ENCODE data around the gene TELO2.

Gene TELO2

DNA sequence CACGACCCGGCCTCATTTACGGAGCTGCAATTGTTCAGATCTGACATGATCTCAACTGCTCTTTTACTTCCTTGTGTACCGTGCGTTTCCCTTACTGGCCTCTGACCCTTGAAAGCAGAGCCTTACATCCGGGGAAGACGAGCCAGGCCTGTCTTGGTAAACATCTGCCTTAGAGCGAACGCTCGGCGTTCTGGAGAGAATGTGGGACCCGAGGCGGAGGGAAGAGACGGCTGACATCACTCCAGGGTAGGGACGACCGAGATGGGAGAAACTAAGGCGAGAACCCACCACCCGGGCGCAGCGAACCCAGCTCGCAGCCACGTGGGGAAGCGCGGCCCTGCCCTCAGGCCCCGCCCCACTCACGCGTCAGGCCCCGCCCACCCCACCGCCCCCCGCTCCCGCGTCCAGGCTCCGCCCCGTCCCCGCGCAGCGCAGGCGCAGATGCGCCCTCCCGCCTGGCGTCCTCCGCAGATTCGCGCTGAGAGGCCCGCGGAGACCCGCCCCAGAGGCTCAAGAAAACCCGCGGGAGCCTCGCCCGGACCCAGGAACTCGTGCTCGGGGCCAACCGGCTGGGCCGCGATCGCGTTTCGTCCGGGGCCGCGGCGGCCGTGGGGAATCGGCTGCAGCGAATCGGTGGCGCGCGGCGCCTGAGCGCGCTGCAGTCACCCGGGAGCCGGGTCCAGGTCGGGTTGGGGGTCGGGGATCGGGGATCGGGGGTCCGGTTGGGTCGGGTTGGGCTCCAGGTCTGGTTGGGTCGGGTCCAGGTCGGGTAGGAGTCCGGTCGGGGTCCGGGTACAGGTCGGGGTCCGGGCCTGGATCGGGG, at the start of gene TELO2:
Gene TELO2, plus strand, starts transcription at position 438 of the 823 bp plus-strand sequence. CDS start 922 bp downstream, outside the sequence.
- H3K27ac ChIP-seq: peak within 1 kb of the TSS; percentile 99
- H3K4me3 ChIP-seq (ENCODE audit: low read depth, low read length): peak within 1 kb of the TSS; percentile 88
- TF ChIP-seq, protein P1, sequence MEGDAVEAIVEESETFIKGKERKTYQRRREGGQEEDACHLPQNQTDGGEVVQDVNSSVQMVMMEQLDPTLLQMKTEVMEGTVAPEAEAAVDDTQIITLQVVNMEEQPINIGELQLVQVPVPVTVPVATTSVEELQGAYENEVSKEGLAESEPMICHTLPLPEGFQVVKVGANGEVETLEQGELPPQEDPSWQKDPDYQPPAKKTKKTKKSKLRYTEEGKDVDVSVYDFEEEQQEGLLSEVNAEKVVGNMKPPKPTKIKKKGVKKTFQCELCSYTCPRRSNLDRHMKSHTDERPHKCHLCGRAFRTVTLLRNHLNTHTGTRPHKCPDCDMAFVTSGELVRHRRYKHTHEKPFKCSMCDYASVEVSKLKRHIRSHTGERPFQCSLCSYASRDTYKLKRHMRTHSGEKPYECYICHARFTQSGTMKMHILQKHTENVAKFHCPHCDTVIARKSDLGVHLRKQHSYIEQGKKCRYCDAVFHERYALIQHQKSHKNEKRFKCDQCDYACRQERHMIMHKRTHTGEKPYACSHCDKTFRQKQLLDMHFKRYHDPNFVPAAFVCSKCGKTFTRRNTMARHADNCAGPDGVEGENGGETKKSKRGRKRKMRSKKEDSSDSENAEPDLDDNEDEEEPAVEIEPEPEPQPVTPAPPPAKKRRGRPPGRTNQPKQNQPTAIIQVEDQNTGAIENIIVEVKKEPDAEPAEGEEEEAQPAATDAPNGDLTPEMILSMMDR (IDR thresholded peaks at IDR 0.05; ENCODE audit: low read depth, low read length): no peak
- peaks cover 38% of the 10 kb centered on the region for H3K36me3 ChIP-seq
- peak; percentile 79 for DNase-seq
- no peaks in the 10 kb centered on the region for H3K9me3 ChIP-seq (ENCODE audit: severe bottlenecking)
- H3K27me3 ChIP-seq (ENCODE audit: insufficient read depth, low read depth, severe bottlenecking): no peaks in the 10 kb centered on the region

DNA sequence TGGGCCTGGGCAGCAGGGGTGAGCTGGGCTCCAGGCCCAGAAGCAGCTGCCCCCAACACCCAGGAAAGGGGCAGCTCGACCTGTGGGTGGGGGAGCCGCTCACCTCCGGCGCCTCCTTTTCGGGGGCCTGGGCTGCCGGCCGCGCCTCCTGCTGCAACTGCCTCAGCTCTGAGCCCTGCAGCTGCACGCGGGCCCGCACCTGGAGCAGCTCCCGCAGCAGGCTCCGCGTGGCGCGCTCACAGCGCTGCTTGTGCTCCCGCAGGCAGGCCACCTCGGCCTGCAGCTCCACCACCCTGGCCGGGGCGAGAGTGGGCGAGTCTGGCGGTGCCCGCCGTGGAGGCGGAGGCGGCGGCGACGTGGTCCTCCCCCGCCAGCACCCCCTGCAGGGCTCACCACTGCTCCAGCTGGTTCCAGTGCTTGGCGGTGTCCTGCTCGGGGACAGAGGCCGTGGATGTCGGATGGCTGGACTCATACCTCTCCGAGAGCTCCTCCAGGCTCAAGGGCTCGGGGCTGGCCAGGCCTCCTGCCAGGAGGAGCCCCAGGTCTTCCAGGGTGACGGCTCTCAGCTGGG, 49.7 kb upstream of the TELO2 start:
- no peaks in the 10 kb centered on the region for H3K27me3 ChIP-seq (ENCODE audit: insufficient read depth, low read depth, severe bottlenecking)
- H3K4me3 ChIP-seq (ENCODE audit: low read depth, low read length): no peak overlapping the region

DNA sequence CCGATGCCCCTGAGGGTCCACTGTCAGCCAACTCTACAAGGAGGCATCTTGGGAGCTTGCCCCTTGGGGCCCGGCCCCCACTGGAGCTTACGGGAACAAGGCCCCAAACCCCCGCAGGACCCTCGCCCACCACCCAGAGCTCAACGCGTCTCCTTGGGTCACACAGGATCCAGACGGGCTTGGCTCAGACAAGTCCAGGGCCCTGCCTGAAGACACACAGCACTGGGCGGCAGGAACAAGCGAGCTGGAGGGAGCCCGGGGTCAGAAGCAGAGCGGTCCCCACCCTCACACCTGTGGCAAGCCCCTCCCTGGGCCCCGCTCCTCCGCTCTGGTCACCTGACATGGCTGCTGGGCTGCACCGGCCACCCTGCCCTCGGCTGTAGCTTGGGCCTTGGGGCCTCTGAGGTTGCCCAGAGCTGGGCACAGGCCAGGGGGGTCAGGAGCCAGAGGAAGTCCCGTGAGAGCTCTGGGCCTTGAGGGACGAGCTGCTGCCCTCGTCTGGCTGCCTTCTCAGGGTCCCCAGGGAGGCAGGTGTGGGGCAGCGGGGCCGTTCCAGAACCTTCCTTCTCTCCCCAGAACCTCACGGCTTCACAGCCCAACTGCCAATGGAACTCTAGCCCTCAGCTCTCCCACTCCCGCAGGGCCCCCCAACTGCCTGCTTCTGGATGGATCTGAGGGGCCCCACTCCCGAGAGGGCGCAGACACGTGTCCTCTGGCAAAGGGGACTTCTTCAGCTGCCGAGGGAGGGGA, 49.0 kb upstream of the TELO2 start, which contains the start of gene CCDC154:
Gene CCDC154, minus strand, starts transcription at position 577 of the 750 bp plus-strand sequence. Its CDS starts 234 bp downstream, at position 343.
- no peak for DNase-seq
- Histone ChIP-seq H3K4me3 (ENCODE audit: low read depth, low read length) (no peak within 1 kb of the TSS), H3K9me3 (ENCODE audit: severe bottlenecking) (no peaks in the 10 kb centered on the region), H3K36me3 (peaks cover 10% of the 10 kb centered on the region), H3K27ac (no peak within 1 kb of the TSS), H3K27me3 (ENCODE audit: insufficient read depth, low read depth, severe bottlenecking) (no peaks in the 10 kb centered on the region)
- TF ChIP-seq, protein P1 (IDR thresholded peaks at IDR 0.05; ENCODE audit: low read depth, low read length): no peak

More for the DNA sequence above, 49.7 kb upstream of the TELO2 start:
- Histone ChIP-seq H3K36me3 (peaks cover 10% of the 10 kb centered on the region), H3K27ac (no peak overlapping the region), H3K9me3 (ENCODE audit: severe bottlenecking) (no peaks in the 10 kb centered on the region)
- TF ChIP-seq, protein P1 (IDR thresholded peaks at IDR 0.05; ENCODE audit: low read depth, low read length): no peak
- DNase-seq: no peak

DNA sequence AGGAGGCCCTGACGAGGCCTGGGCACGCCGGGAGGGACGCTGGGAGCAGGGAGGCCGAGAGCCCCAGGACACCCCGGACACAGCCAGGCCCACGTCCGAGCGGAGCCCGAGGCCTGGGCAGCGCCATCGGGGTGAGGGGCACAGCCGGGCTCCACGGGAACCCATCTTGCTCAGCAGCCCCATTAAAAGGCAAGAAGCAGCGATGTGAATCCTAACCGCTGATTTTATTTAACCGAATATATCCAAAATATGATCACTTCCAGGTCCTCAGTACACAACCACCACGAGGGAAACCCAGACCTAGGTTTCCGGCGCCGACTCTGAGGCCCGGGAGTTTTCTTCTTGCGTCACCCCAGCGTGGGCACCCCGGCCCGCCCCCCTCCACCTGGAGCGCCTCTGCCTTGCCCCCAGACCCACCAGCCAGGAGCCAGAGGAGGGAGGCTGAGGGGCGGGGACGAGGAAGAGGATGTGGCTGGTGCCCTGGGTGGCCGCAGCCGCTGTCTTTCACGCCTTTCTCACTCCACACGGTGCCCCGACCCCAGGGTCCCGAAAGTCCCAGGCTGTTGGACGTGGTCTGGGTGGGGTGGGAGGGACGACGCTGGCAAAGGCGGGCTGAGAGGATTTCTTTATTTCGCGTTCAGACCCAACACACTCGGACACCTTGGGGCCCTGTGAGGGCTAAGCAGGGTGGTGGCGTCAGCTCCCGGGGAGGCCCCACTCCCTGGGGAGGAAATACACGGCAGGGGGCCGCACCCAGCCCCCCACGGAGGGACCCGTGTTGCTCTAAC, 48.2 kb upstream of the TELO2 start:
- TF ChIP-seq, protein P1 (IDR thresholded peaks at IDR 0.05; ENCODE audit: low read depth, low read length): no peak
- DNase-seq: no peak
- Histone ChIP-seq H3K27me3 (ENCODE audit: insufficient read depth, low read depth, severe bottlenecking) (no peaks in the 10 kb centered on the region), H3K9me3 (ENCODE audit: severe bottlenecking) (no peaks in the 10 kb centered on the region), H3K27ac (no peak overlapping the region), H3K36me3 (peaks cover 14% of the 10 kb centered on the region), H3K4me3 (ENCODE audit: low read depth, low read length) (no peak overlapping the region)

DNA sequence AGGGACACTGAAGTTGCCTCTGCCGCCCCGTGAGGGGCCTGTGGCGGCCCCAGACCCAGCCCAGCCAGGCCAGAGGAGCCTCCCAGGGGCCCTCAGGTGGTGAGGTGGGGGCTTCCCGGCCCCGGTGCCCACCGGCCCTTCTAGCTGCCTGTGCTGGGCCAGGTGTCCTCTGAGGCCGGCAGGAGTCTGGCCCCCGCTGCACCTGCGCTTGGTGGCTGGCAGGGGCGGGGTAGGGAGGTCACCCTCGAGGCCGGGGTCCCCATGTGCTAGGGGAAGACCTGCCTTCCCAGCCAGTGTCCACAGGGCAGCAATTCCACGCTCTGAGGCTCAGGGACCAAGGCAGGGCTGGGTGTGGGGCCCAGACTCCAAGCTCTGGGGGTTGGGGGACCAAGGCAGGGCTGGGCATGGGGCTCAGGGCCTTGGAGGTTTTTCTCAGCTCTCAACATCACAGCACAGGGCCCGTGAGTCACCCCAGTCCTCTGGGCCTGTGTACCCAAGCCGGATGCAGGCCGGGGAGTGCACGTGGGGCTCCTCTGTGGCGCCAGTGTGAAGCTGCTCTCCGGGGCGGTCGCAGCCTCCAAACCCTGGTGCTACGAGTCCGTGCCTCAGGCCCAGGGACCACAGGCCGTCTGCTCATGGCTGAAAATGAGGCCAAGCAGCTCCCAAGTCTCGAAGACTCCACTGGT, 47.5 kb upstream of the TELO2 start:
- Histone ChIP-seq H3K4me3 (ENCODE audit: low read depth, low read length) (no peak overlapping the region), H3K27ac (no peak overlapping the region), H3K9me3 (ENCODE audit: severe bottlenecking) (no peaks in the 10 kb centered on the region), H3K36me3 (peaks cover 17% of the 10 kb centered on the region), H3K27me3 (ENCODE audit: insufficient read depth, low read depth, severe bottlenecking) (no peaks in the 10 kb centered on the region)
- TF ChIP-seq, protein P1 (IDR thresholded peaks at IDR 0.05; ENCODE audit: low read depth, low read length): no peak
- no peak for DNase-seq
